HEK293 (cell line): ENCODE measurements around the gene PBXIP1.

Source experiments
- BCL11A ChIP-seq: fragments of 450-650 bp; formaldehyde crosslinking; IDR thresholded peaks from 2 replicates; pipeline ENCODE4 v1.5.1; 2016; ENCODE audit warnings: low read depth, missing biosample characterization, missing genetic modification characterization
- PRDM1 ChIP-seq: fragments of 450-650 bp; formaldehyde crosslinking; IDR thresholded peaks from 2 replicates; pipeline ENCODE4; 2016; ENCODE audit warnings: missing biosample characterization, missing genetic modification characterization
- SCRT2 ChIP-seq: fragments of 450-650 bp; formaldehyde crosslinking; IDR thresholded peaks from 2 replicates; pipeline ENCODE4 v1.5.1; 2016; ENCODE audit warnings: missing biosample characterization, missing genetic modification characterization
- YY1 ChIP-seq: fragments of 450-650 bp; formaldehyde crosslinking; IDR thresholded peaks from 2 replicates; pipeline ENCODE4 v1.5.1; 2018; ENCODE audit warnings: missing biosample characterization, missing genetic modification characterization
- ZBTB1 ChIP-seq: fragments of 450-650 bp; formaldehyde crosslinking; IDR thresholded peaks from 2 replicates; pipeline ENCODE4 v1.5.1; 2016; ENCODE audit warnings: missing biosample characterization, missing genetic modification characterization
- ZNF138 ChIP-seq: fragments of 450-650 bp; formaldehyde crosslinking; IDR thresholded peaks from 2 replicates; pipeline ENCODE4 v1.5.1; 2016; ENCODE audit warnings: missing biosample characterization, missing genetic modification characterization, borderline replicate concordance
- ZNF24 ChIP-seq: fragments of 450-650 bp; formaldehyde crosslinking; IDR thresholded peaks from 2 replicates; pipeline ENCODE4 v1.5.1; 2016; ENCODE audit warnings: missing biosample characterization, missing genetic modification characterization
- ZNF274 ChIP-seq, 2 experiments: fragments of 200-500 bp in 1 of 2; fragments of 450-650 bp in 1 of 2; sonication (Bioruptor generic) in 1 of 2; formaldehyde crosslinking in 1 of 2; IDR thresholded peaks; 2 replicates each; pipeline versions ENCODE4 v1.5.1 to v1.6.1; 2014 to 2016; ENCODE audit warnings: borderline replicate concordance in 1 of 2, inconsistent platforms in 1 of 2, low read length in 1 of 2, missing biosample characterization in 1 of 2, missing genetic modification characterization in 1 of 2
- ZNF501 ChIP-seq: fragments of 450-650 bp; formaldehyde crosslinking; IDR thresholded peaks from 2 replicates; pipeline ENCODE4 v1.5.1; 2016; ENCODE audit warnings: missing biosample characterization, missing genetic modification characterization
- TF ChIP-seq, protein P1 (sequence below): fragments of 450-650 bp; formaldehyde crosslinking; IDR thresholded peaks from 2 replicates; pipeline ENCODE4 v1.5.1; 2016; ENCODE audit warnings: missing biosample characterization, missing genetic modification characterization
- TF ChIP-seq, protein P2 (sequence below): fragments of 450-650 bp; formaldehyde crosslinking; IDR thresholded peaks from 2 replicates; pipeline ENCODE4 v1.5.1; 2016; ENCODE audit warnings: missing biosample characterization, missing genetic modification characterization
- TF ChIP-seq, protein P3 (sequence below): sonication (generic); formaldehyde crosslinking; IDR thresholded peaks from 2 replicates; pipeline ENCODE4 v1.8.1; 2022; ENCODE audit warnings: mild to moderate bottlenecking, moderate library complexity, missing genetic modification reagents
- TF ChIP-seq, protein P4 (sequence below): fragments of 450-650 bp; formaldehyde crosslinking; IDR thresholded peaks from 2 replicates; pipeline ENCODE4 v1.5.1; 2017; ENCODE audit warnings: missing biosample characterization, missing genetic modification characterization

DNA sequence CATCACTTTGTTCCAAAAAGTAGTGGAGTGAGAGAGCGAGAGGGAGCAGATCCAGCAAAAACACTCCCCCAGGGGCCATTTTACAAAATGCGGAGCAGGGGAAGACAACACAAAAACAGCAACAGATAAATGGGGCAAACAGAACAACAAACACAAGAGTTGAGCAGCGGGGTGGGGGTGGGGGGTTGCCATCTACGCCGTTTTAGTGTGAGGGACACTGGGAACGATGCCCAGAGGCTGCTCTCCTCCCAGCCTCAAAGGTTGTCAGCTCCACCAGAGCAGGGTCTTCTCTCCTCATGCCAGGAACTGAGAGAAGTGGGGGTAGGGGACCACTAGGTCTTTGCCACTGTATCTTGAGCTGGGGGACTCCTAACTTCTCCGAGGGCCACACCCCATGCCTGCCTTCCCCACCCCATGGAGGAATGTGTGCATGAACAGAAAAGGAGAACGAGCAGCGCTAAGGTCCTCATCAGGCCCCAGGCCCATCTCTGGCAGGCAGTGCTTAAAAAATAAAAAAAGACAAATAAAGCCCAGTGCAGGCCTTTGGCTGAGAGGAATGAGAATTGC lies 1.3 kb upstream of the PBXIP1 start:
- TF ChIP-seq, protein P1, sequence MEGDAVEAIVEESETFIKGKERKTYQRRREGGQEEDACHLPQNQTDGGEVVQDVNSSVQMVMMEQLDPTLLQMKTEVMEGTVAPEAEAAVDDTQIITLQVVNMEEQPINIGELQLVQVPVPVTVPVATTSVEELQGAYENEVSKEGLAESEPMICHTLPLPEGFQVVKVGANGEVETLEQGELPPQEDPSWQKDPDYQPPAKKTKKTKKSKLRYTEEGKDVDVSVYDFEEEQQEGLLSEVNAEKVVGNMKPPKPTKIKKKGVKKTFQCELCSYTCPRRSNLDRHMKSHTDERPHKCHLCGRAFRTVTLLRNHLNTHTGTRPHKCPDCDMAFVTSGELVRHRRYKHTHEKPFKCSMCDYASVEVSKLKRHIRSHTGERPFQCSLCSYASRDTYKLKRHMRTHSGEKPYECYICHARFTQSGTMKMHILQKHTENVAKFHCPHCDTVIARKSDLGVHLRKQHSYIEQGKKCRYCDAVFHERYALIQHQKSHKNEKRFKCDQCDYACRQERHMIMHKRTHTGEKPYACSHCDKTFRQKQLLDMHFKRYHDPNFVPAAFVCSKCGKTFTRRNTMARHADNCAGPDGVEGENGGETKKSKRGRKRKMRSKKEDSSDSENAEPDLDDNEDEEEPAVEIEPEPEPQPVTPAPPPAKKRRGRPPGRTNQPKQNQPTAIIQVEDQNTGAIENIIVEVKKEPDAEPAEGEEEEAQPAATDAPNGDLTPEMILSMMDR (tag by site-specific recombination): no peak
- TF ChIP-seq ZNF274 (IDR thresholded peaks at IDR 0.05; ENCODE audit: low read length): no peak
- no peak for TF ChIP-seq ZNF274 (tag by site-specific recombination; IDR thresholded peaks at IDR 0.05; ENCODE audit: borderline replicate concordance)
- no peak for TF ChIP-seq SCRT2 (tag by site-specific recombination)
- no peak for TF ChIP-seq ZNF138 (tag by site-specific recombination)
- no peak for TF ChIP-seq ZNF501 (tag by site-specific recombination)
- TF ChIP-seq PRDM1 (tag by site-specific recombination): no peak
- TF ChIP-seq, protein P2, sequence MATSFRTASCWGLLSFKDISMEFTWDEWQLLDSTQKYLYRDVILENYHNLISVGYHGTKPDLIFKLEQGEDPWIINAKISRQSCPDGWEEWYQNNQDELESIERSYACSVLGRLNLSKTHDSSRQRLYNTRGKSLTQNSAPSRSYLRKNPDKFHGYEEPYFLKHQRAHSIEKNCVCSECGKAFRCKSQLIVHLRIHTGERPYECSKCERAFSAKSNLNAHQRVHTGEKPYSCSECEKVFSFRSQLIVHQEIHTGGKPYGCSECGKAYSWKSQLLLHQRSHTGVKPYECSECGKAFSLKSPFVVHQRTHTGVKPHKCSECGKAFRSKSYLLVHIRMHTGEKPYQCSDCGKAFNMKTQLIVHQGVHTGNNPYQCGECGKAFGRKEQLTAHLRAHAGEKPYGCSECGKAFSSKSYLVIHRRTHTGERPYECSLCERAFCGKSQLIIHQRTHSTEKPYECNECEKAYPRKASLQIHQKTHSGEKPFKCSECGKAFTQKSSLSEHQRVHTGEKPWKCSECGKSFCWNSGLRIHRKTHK (tag by site-specific recombination): no peak
- no peak for TF ChIP-seq YY1 (tag by site-specific recombination)
- TF ChIP-seq BCL11A (tag by site-specific recombination): no peak
- TF ChIP-seq, protein P3, sequence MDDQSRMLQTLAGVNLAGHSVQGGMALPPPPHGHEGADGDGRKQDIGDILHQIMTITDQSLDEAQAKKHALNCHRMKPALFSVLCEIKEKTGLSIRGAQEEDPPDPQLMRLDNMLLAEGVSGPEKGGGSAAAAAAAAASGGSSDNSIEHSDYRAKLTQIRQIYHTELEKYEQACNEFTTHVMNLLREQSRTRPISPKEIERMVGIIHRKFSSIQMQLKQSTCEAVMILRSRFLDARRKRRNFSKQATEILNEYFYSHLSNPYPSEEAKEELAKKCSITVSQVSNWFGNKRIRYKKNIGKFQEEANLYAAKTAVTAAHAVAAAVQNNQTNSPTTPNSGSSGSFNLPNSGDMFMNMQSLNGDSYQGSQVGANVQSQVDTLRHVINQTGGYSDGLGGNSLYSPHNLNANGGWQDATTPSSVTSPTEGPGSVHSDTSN (CRISPR knock-in tag): no peak
- TF ChIP-seq ZBTB1 (tag by site-specific recombination): no peak
- no peak for TF ChIP-seq ZNF24
- TF ChIP-seq, protein P4, sequence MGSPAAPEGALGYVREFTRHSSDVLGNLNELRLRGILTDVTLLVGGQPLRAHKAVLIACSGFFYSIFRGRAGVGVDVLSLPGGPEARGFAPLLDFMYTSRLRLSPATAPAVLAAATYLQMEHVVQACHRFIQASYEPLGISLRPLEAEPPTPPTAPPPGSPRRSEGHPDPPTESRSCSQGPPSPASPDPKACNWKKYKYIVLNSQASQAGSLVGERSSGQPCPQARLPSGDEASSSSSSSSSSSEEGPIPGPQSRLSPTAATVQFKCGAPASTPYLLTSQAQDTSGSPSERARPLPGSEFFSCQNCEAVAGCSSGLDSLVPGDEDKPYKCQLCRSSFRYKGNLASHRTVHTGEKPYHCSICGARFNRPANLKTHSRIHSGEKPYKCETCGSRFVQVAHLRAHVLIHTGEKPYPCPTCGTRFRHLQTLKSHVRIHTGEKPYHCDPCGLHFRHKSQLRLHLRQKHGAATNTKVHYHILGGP (tag by site-specific recombination): no peak
